ENCODE results near the gene ARVCF.
"Not testable (repeated sequence)": the region's sequence is repeated elsewhere in the genome, so short reads cannot be mapped to it uniquely, and the experiment has no call there.

The ARVCF gene

GRCh38 chr22:19937616-19938473 lies 78.8 kb downstream of the ARVCF start:
- no peak for DNase-seq (ENCODE audit: low read depth, low spot score)

GRCh38 chr22:19936513-19936912 lies 80.1 kb downstream of the ARVCF start:
- no peak for DNase-seq (ENCODE audit: low read depth, low spot score)

- DNase-seq (ENCODE audit: low read depth, low spot score), result not testable (repeated sequence)
Measured at GRCh38 chr22:19935123-19935718, 81.4 kb downstream of the ARVCF start.

GRCh38 chr22:19933341-19934241 lies 83.0 kb downstream of the ARVCF start:
- DNase-seq (ENCODE audit: low read depth, low spot score), result no peak

GRCh38 chr22:19932367-19933206 lies 84.0 kb downstream of the ARVCF start:
- DNase-seq (ENCODE audit: low read depth, low spot score), result no peak

- no peak for DNase-seq (ENCODE audit: low read depth, low spot score)
Measured at GRCh38 chr22:19931514-19931913, 85.1 kb downstream of the ARVCF start.

- no peak for DNase-seq (ENCODE audit: low read depth, low spot score)
Measured at GRCh38 chr22:19930551-19931486, 85.8 kb downstream of the ARVCF start.

GRCh38 chr22:19929586-19930550 lies 86.8 kb downstream of the ARVCF start:
- DNase-seq (ENCODE audit: low read depth, low spot score), result no peak

- no peak for DNase-seq (ENCODE audit: low read depth, low spot score)
Measured at GRCh38 chr22:19928207-19928606, 88.4 kb downstream of the ARVCF start.

- no peak for DNase-seq (ENCODE audit: low read depth, low spot score)
Measured at GRCh38 chr22:19927696-19928095, 88.9 kb downstream of the ARVCF start.

GRCh38 chr22:19926028-19926427 lies 90.6 kb downstream of the ARVCF start:
- DNase-seq (ENCODE audit: low read depth, low spot score), result not testable (repeated sequence)

GRCh38 chr22:19923914-19924513 lies 92.6 kb downstream of the ARVCF start:
- no peak for DNase-seq (ENCODE audit: low read depth, low spot score)

- DNase-seq (ENCODE audit: low read depth, low spot score), result no peak
Measured at GRCh38 chr22:19921544-19922081, 95.0 kb downstream of the ARVCF start.
